Measurements from ENCODE around the gene CA9. TPM values are rescaled to one million over a fixed set of nuclear protein-coding genes. Genes with fewer than 3 reads are reported as not detected.
"Not testable (repeated sequence)": the region's sequence is repeated elsewhere in the genome, so short reads cannot be mapped to it uniquely, and the experiment has no call there.

Gene CA9
- total RNA-seq, result 0.27 and 0.30 TPM in 2 replicates

DNA sequence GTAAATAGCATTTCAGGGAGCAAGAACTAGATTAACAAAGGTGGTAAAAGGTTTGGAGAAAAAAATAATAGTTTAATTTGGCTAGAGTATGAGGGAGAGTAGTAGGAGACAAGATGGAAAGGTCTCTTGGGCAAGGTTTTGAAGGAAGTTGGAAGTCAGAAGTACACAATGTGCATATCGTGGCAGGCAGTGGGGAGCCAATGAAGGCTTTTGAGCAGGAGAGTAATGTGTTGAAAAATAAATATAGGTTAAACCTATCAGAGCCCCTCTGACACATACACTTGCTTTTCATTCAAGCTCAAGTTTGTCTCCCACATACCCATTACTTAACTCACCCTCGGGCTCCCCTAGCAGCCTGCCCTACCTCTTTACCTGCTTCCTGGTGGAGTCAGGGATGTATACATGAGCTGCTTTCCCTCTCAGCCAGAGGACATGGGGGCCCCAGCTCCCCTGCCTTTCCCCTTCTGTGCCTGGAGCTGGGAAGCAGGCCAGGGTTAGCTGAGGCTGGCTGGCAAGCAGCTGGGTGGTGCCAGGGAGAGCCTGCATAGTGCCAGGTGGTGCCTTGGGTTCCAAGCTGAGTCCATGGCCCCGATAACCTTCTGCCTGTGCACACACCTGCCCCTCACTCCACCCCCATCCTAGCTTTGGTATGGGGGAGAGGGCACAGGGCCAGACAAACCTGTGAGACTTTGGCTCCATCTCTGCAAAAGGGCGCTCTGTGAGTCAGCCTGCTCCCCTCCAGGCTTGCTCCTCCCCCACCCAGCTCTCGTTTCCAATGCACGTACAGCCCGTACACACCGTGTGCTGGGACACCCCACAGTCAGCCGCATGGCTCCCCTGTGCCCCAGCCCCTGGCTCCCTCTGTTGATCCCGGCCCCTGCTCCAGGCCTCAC is at the start of gene CA9:
TSS of gene CA9 (plus strand) at position 797 of the 893 bp plus-strand sequence. CDS start at position 829, 32 bp downstream.
- intact Hi-C loops (cut with micrococcal nuclease), result no loop called here

DNA sequence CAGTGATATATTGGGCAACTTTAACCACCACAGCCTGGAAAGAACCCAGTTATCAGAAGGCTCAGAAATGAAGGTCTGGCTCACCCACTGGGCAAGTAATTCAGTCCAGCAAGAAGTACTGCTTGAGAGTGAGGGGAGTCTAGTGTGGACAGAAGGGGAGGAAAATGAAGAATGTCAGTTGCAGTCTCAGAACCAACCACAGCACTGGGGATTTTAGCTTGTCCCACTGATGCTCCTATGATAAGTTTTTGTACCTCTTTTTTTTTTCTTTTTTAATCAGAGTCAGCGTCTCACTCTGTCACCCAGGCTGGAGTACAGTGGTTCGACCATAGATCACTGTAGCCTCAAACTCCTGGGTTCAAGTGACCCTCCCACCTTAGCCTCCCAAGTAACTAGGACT is 46.2 kb upstream of the CA9 start:
- intact Hi-C loops (cut with micrococcal nuclease), result no loop called here

GRCh38 chr9:35628389-35628991 is 45.2 kb upstream of the CA9 start:
- intact Hi-C loops (cut with micrococcal nuclease), result no loop called here

DNA sequence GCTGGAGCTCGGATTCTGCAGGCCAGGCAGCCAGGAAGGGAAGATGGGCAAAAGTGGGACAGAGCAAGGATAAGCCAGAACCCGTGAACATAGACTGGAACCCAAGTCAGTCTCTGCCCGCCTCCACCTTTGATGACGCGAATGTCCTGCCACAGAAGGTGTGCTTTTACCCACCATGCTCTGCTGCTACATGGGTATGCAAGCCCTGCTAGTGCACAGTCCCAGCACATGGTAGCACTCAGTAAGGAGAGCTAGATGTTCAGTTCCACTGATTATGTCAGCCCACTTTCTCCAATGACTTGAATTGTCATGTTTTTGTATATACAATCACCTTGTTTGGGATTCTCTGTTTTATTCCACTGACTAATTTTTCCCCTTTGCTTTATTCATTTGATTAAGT is 44.1 kb upstream of the CA9 start:
- intact Hi-C loops (cut with micrococcal nuclease), result no loop called here

DNA sequence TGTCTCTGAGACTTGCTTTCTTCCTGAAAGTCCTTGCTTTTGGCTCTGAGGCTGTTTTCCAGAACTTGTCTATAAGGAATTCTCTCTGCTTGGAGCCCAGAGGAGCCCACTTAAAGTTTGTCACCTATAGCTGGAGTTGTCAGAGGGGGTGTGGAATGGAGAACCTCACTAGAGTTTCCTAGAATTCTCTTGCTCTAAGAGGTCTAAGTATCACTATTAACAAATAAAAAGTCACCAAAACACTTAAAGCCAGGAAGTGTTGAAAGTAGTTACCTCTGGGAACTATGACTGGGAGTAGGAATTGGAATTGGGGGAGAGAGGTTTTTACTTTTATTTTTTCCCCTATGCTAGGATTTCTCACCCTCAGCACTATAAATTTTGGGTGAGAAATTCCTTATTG is 38.0 kb upstream of the CA9 start:
- intact Hi-C loops (cut with micrococcal nuclease), result no loop called here

- intact Hi-C loops (cut with micrococcal nuclease), result no loop called here
Measured at GRCh38 chr9:35636135-35636876, 37.4 kb upstream of the CA9 start.

- intact Hi-C loops (cut with micrococcal nuclease), result not testable (repeated sequence)
Measured at GRCh38 chr9:35636877-35637246, 36.9 kb upstream of the CA9 start.

DNA sequence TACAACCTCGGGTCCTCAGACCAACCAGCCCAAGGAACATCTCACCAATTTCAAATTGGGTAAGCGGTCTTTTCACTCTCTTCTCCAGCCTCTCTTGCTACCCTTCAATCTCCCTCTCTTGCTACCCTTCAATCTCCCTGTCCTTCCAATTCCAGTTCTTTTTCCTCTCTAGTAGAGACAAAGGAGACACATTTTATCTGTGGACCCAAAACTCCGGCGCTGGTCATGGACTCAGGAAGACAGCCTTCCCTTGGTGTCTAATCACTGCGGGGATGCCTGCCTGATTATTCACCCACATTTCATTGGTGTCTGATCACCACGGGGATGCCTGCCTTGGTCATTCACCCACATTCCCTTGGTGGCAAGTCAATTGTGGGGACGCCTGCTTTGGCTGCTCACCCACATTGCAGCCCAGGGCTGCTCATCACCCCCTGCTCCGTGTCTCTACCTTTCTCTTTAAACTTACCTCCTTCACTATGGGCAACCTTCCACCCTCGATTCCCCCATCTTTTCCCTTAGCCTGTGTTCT is 36.2 kb upstream of the CA9 start:
- intact Hi-C loops (cut with micrococcal nuclease), result not testable (repeated sequence)

- intact Hi-C loops (cut with micrococcal nuclease), result not testable (repeated sequence)
Measured at GRCh38 chr9:35638751-35639150, 35.0 kb upstream of the CA9 start.

DNA sequence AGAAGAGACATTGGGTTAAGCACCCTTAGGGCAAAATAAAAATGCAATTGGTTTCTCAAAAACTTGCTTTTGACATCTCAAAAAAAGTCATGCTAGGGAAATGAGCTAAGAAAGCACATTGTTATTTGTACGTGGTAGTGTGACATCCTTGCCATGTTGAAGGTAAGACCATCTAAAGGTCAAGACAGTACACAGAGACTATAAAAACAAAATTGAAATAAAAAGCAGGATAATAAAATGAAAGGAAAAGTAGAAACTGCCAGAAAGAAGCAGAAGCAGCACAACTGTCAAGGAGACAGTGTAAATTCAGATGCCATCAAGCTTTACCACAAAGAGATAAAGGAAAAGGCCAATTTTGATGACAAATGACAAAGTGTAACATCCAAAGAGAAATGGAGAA is 34.5 kb upstream of the CA9 start:
- intact Hi-C loops (cut with micrococcal nuclease), result not testable (repeated sequence)

GRCh38 chr9:35639631-35640030 is 34.1 kb upstream of the CA9 start:
- intact Hi-C loops (cut with micrococcal nuclease), result no loop called here

GRCh38 chr9:35640431-35640830 is 33.3 kb upstream of the CA9 start:
- intact Hi-C loops (cut with micrococcal nuclease), result not testable (repeated sequence)

- intact Hi-C loops (cut with micrococcal nuclease), result not testable (repeated sequence)
Measured at GRCh38 chr9:35641478-35641877, 32.2 kb upstream of the CA9 start.

DNA sequence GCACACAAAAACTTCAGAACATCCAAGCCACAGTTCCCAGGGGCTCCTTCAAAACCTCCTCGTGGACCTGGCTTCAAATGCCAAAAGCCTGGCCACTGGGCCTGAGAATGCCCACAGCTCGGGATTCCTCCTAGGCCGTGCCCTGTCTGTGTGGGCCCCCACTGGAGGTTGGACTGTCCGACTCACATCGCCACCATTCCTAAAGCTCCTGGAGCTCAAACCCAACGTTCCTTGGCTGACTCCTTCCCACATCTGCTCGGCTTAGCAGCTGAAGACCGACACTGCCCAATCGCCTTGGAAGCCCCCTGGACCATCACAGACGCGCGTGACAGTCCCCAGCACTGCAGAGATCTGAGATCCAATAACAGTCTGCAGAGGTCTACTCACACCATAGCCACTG is 30.7 kb upstream of the CA9 start:
- intact Hi-C loops (cut with micrococcal nuclease), result no loop called here

- intact Hi-C loops (cut with micrococcal nuclease), result loop anchor here (1.0 to 5.0 kb wide), 4 partner anchors 41 to 167 kb away; partner anchors contain the start of genes GBA2, RGP1 and SPAG8
Measured at GRCh38 chr9:35645736-35646135, 28.0 kb upstream of the CA9 start.

DNA sequence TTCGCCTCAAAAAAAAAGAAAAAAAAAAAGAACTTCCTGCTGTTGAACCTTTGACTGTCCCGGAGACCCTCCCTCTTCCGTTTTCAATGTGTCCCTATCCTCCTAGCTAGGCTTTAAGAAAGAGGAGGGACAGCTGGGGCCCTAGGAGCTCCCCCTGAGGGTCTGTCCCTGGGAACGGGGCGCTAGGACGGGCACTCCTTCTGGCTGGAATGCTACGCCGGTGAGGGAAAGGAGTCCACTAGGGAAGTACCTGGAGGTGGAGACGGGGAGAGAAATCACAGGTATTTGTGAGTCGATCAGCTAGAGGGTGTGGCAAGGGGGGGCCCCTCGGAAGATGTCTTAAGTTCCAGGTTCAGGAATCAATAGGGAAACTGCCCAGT is 27.6 kb upstream of the CA9 start:
- intact Hi-C loops (cut with micrococcal nuclease), result loop anchor here (1.0 to 5.0 kb wide), 4 partner anchors 42 to 166 kb away; partner anchors contain the start of genes GBA2, RGP1 and SPAG8

- intact Hi-C loops (cut with micrococcal nuclease), result loop anchor here (1.0 to 5.0 kb wide), 6 partner anchors 27 to 166 kb away; partner anchors contain the start of genes CREB3, GBA2, RGP1 and SPAG8
Measured at GRCh38 chr9:35646533-35647265, 27.0 kb upstream of the CA9 start.

DNA sequence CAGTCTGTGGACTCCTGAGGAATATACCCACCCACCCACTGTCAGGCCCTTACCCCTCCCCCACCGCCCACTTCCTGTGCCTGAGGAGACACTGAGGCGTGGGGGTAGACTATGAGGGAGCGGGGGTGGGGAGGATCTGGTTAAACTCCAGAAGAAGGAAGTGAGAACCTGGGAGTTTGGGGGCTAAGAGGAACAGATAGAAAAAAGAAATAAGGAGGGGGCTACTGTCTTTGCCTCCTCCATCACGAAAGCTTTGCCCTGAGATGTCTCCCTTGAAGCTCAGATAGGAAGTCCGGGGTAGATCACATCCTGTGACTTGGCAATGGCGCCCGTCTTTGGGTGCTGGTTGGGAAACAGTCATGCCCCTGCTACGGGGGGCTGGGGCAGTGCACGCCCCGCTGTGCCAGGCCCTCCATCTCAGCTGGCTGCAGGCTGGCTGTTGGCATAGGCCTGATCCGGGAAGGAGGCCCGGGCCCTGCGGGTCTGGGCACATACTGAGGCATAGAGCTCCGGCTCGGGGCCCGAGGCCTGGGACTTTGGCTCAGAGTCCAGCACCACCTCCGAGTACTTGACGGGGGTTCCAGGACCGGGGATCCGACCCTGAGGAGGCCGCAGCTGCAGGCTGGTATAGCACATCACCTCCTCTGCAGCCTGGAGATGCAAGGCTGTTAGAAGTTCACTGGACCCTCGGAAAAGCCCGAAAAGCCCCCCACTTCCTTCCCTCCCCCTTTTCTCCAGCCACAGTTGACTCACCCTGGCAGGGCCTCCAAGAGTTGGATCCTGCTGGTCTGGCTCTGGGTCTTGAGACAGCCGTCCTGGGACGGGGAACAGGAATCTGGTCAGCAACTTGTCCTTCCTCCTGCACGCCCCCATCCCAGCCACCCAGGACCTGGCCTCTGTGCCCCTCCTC is 24.0 kb upstream of the CA9 start:
- intact Hi-C loops (cut with micrococcal nuclease), result loop anchor here (1.0 to 5.0 kb wide), 4 partner anchors 8 to 163 kb away; partner anchors contain the start of genes GBA2, RGP1 and SPAG8

- intact Hi-C loops (cut with micrococcal nuclease), result no loop called here
Measured at GRCh38 chr9:35650341-35651158, 23.2 kb upstream of the CA9 start, which contains the start of gene SIT1. SIT1 (minus strand) TSS chr9:35650931; CDS start chr9:35650853, 78 bp downstream.
